ENCODE data around the gene IL12RB2. TPM values are rescaled to one million over a fixed set of nuclear protein-coding genes. Genes with fewer than 3 reads are reported as not detected.

The IL12RB2 gene
- polyA plus RNA-seq (2012; ENCODE audit: insufficient read length, low read depth) = not detected

- TF ChIP-seq POLR2AphosphoS5 (IDR thresholded peaks at IDR 0.05; ENCODE audit: low read depth, low read length) (no peak), REST (IDR thresholded peaks at IDR 0.05; ENCODE audit: insufficient read depth in 1 of 2, low read depth in 2 of 2, low read length in 2 of 2) (no peak), SIN3A (IDR thresholded peaks at IDR 0.05; ENCODE audit: borderline replicate concordance, insufficient read depth, low read length) (no peak), FOXP2 (optimal IDR thresholded peaks at IDR 0.05; ENCODE audit: borderline replicate concordance, extremely low read depth, extremely low read length, insufficient read depth) (no peak)
Measured at GRCh38 chr1:67307251-67308060, at the start of gene IL12RB2. TSS of gene IL12RB2 (plus strand) at chr1:67307873. CDS start at chr1:67320369, 12,496 bp downstream.

GRCh38 chr1:67261680-67262079 is 46.0 kb upstream of the IL12RB2 start:
- TF ChIP-seq FOXP2 (optimal IDR thresholded peaks at IDR 0.05; ENCODE audit: borderline replicate concordance, extremely low read depth, extremely low read length, insufficient read depth) = no peak
- TF ChIP-seq REST (IDR thresholded peaks at IDR 0.05; ENCODE audit: insufficient read depth in 1 of 2, low read depth in 2 of 2, low read length in 2 of 2) = no peak
- TF ChIP-seq SIN3A (IDR thresholded peaks at IDR 0.05; ENCODE audit: borderline replicate concordance, insufficient read depth, low read length) = no peak
- TF ChIP-seq POLR2AphosphoS5 (IDR thresholded peaks at IDR 0.05; ENCODE audit: low read depth, low read length) = no peak
- no peak for TF ChIP-seq TAF1 (IDR thresholded peaks at IDR 0.05; ENCODE audit: borderline replicate concordance, insufficient read depth, low read length)

- TF ChIP-seq SIN3A (IDR thresholded peaks at IDR 0.05; ENCODE audit: borderline replicate concordance, insufficient read depth, low read length) = no peak
- TF ChIP-seq FOXP2 (optimal IDR thresholded peaks at IDR 0.05; ENCODE audit: borderline replicate concordance, extremely low read depth, extremely low read length, insufficient read depth) = no peak
- no peak for TF ChIP-seq TAF1 (IDR thresholded peaks at IDR 0.05; ENCODE audit: borderline replicate concordance, insufficient read depth, low read length)
- TF ChIP-seq REST (IDR thresholded peaks at IDR 0.05; ENCODE audit: insufficient read depth in 1 of 2, low read depth in 2 of 2, low read length in 2 of 2) = no peak
- TF ChIP-seq POLR2AphosphoS5 (IDR thresholded peaks at IDR 0.05; ENCODE audit: low read depth, low read length) = no peak
Measured at GRCh38 chr1:67262735-67263134, 44.9 kb upstream of the IL12RB2 start.

- no peak for TF ChIP-seq SIN3A (IDR thresholded peaks at IDR 0.05; ENCODE audit: borderline replicate concordance, insufficient read depth, low read length)
Measured at GRCh38 chr1:67264152-67264551, 43.5 kb upstream of the IL12RB2 start.

GRCh38 chr1:67264899-67265298 is 42.8 kb upstream of the IL12RB2 start:
- no peak for TF ChIP-seq SIN3A (IDR thresholded peaks at IDR 0.05; ENCODE audit: borderline replicate concordance, insufficient read depth, low read length)
- TF ChIP-seq REST (IDR thresholded peaks at IDR 0.05; ENCODE audit: insufficient read depth in 1 of 2, low read depth in 2 of 2, low read length in 2 of 2) = no peak
- no peak for TF ChIP-seq FOXP2 (optimal IDR thresholded peaks at IDR 0.05; ENCODE audit: borderline replicate concordance, extremely low read depth, extremely low read length, insufficient read depth)
- no peak for TF ChIP-seq POLR2AphosphoS5 (IDR thresholded peaks at IDR 0.05; ENCODE audit: low read depth, low read length)
- no peak for TF ChIP-seq TAF1 (IDR thresholded peaks at IDR 0.05; ENCODE audit: borderline replicate concordance, insufficient read depth, low read length)

All from PFSK-1 (cell line).